GM19452 (cell line): ENCODE data around the gene CTBP2.
"Not testable (repeated sequence)": the region's sequence is repeated elsewhere in the genome, so short reads cannot be mapped to it uniquely, and the experiment has no call there.

Source experiments
- ATAC-seq: cut with Tn5 transposase; IDR thresholded peaks from one replicate; pipeline ENCODE4 v1.9.1; 2021; ENCODE audit not compliant: unreplicated experiment

Gene CTBP2

GRCh38 chr10:125186431-125187170 is 26.2 kb upstream of the CTBP2 start:
- no peak for ATAC-seq

GRCh38 chr10:125179107-125179506 is 18.7 kb upstream of the CTBP2 start:
- ATAC-seq = not testable (repeated sequence)

- ATAC-seq = no peak
These were observed 17.6 kb upstream of the CTBP2 start for GRCh38 chr10:125177641-125178640.

- ATAC-seq = no peak
These were observed 15.4 kb upstream of the CTBP2 start for GRCh38 chr10:125175807-125176206.

- ATAC-seq = no peak
These were observed 14.0 kb upstream of the CTBP2 start for GRCh38 chr10:125174360-125174759.

- no peak for ATAC-seq
These were observed 12.3 kb upstream of the CTBP2 start for GRCh38 chr10:125172694-125173093.

- ATAC-seq = no peak
These were observed 11.3 kb upstream of the CTBP2 start for GRCh38 chr10:125171402-125172306.

GRCh38 chr10:125169915-125170314 is 9.6 kb upstream of the CTBP2 start:
- no peak for ATAC-seq

- ATAC-seq = no peak
These were observed 8.9 kb upstream of the CTBP2 start for GRCh38 chr10:125169279-125169678.

GRCh38 chr10:125166658-125167057 is 6.3 kb upstream of the CTBP2 start:
- no peak for ATAC-seq

- no peak for ATAC-seq
These were observed 5.5 kb upstream of the CTBP2 start for GRCh38 chr10:125165584-125166573.

GRCh38 chr10:125164421-125164820 is 4.1 kb upstream of the CTBP2 start:
- ATAC-seq = no peak

- ATAC-seq = no peak
These were observed 3.4 kb upstream of the CTBP2 start for GRCh38 chr10:125163803-125164202.

GRCh38 chr10:125163312-125163711 is 2.9 kb upstream of the CTBP2 start:
- not testable (repeated sequence) for ATAC-seq

- ATAC-seq = no peak
These were observed 2.0 kb upstream of the CTBP2 start for GRCh38 chr10:125162120-125162931.

GRCh38 chr10:125161707-125162119 is 1.4 kb upstream of the CTBP2 start:
- ATAC-seq = no peak

- ATAC-seq = no peak
These were observed 718 bp upstream of the CTBP2 start for GRCh38 chr10:125160856-125161706.

- ATAC-seq = no peak
These were observed 854 bp downstream of the CTBP2 start for GRCh38 chr10:125159486-125159931.
